Brain pericyte (primary cell): ENCODE results near the gene DRD2.
"Not testable (repeated sequence)": the region's sequence is repeated elsewhere in the genome, so short reads cannot be mapped to it uniquely, and the experiment has no call there.

ENCODE experiments used
- DNase-seq: peaks from one replicate; pipeline ENCODE4 v3.0.0-alpha.2; 2012; ENCODE audit warnings: low read depth, low spot score

Gene DRD2

DNA sequence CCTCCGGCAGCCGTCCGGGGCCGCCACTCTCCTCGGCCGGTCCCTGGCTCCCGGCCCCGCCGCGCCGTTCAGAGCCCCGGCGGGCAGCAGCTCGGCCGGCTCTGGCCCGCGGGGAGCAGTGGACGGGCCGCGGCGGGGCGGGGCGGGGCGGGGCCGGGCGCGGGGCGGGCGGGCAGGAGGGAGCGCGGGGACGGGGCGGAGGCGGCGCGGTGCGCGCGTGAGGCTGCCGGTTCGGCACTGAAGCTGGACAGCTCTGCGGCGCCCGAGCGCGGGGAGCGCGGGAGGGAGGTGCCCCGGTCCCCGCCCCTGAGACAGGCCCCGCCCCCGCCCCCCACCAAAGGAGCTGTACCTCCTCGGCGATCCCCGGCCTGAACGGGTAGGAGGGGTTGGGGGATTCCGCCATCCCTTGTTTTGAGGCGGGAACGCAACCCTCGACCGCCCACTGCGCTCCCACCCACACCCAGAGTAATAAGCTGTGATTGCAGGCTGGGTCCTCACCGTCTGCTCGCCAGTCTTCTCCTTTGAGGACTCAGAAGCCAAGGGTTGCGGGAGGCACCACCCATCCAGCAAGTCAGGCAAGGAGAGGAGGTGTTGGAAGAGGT, at the start of gene DRD2:
Gene DRD2, minus strand, starts transcription at position 239 of the 602 bp plus-strand sequence. CDS start 50,747 bp downstream, outside the sequence.
- DNase-seq: no peak

GRCh38 chr11:113523906-113524305, 48.7 kb upstream of the DRD2 start:
- not testable (repeated sequence) for DNase-seq

GRCh38 chr11:113521737-113522517, 46.7 kb upstream of the DRD2 start:
- no peak for DNase-seq

DNA sequence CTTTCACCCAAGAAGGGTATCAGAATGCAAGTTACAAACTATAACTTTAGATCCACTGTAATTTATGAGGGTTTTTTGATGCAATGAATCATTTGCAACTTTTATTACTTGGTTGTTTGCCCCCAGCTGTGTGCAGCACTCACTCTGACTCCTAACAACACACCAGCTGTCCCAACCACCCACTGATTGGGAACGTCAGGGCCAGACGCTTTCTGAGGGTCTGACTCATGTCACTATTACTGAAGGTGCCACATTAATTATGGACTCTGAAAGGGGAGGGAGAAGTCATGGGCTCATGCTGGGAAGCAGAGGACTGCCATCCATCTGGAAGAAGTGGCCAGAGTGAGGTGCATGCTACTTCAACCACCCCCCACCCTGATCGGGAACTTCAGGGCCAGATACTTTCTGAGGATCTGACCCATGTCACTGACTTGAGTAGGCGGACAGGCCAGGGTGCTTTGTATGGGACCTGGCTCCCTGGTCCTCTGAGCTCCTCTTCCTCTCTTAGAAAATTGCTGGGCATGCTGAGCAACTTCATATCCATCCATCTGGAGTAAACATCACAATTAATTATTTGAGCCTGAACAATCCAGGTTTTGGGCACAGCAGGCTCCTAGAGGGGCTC, 44.9 kb upstream of the DRD2 start:
- no peak for DNase-seq

GRCh38 chr11:113518716-113519495, 43.7 kb upstream of the DRD2 start:
- no peak for DNase-seq

DNA sequence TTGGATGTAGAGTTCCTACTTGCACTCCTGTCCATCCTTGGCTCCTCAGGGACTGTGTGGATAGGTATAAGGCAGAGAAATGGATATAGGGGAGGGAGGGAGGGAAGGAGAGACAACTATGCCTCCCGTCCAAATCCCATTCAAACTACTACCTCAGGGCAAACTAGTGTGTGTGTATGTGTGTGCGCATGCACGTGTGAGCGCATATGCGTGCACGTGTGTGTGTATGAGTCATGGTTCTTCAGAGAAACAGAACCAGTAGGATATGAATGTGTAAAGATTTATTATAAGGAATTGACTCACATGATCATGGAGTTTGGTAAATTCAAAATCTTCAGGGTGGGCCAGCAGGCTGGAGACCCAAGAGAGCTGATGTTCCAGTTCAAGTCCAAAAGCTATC, 42.2 kb upstream of the DRD2 start:
- DNase-seq: no peak

DNA sequence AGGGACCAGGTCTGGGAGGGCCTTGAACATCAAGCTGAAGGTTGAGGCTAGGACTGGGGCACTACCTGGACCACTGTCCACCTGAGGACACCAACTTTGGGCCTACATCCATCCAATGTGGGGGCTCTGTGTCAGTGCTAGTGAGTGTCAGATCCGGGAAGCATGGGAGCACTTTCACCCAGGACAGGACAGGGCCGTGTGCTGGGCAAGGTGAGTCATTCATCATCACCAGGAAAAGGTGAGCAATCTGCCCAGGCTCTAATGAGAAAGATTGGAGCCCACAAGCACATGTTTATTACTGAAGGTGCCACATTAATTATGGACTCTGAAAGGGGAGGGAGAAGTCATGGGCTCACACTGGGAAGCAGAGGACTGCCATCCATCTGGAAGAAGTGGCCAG, 39.7 kb upstream of the DRD2 start:
- DNase-seq: no peak

- DNase-seq: no peak
These were observed 32.1 kb upstream of the DRD2 start for GRCh38 chr11:113507341-113507740.

- DNase-seq: no peak
These were observed 31.7 kb upstream of the DRD2 start for GRCh38 chr11:113506893-113507292.

- no peak for DNase-seq
These were observed 31.3 kb upstream of the DRD2 start for GRCh38 chr11:113506461-113506860.

DNA sequence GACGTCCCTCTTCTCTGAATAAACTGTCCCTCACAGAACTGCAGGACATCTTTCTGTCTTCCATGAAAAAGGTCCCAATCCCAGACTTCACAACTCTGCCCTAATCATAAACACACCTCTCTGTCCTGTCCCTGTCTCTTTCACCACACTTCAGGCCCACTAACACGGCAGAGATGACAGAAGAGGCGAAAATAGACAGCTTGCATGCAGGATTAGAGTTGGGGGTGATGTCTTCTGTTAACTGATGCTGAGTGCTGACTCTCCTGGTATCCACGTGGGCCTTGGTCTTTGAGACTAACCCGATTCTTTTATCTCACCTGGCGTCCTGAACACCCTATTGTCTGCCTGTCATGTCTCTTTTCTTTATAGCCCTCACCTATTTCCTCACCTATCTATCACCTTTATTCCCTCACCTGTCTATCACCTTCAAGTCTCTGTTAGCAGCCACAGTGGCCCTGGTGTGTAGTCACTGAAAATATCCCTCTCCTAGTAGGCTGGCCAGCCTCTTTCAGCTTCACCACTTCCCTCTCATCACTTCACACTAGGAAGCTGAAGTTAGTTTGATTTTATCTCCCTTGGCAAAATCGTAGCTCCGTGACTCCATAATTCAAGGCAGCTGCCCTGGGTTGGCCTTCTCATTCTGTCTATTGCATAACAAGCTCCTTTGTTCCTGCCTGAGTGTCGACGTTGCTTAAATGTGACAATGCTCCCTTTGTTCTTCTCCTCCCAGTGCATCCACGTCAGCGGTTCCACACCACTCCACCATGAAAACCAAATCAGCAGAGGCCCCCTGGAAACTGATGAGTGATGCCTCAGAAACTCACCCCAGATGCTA, 30.6 kb upstream of the DRD2 start:
- no peak for DNase-seq

DNA sequence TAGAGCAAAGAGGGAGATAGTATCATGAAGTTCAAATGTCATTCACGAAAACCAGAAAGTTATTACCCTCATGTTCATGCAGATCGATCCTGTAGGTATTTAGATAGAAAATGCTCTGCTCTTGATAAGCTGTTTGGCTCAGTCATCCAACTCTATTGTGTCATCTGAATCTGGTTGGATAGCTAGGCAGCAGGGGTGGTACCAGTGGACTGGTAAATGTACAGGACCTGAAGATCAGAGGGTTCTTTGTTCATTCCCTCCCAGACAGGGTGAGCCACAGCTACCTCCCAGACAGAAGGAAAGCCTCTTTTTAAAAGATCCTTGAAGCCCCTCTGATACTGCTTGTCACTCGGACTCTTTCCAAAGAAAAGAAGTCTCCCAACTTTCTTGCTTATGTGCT, 29.8 kb upstream of the DRD2 start:
- no peak for DNase-seq

DNA sequence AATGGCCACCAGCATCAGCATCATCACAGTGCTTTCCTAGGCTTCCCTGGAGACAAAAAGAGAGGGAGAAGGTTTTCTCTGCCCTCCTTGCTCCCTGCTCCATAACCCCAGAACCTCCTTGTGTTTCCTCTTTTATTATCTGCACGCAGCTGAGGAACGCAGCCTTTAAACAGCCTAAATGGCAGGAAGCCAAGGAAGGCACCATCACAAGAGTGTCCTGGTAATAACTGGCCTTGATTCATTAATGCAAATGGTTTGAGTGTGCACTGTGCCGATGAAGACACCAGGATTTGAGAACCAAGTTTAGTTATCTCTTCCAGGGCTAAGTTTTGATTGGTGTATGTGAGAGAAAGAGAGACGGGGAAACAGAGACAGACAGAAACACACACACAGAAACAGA, 29.4 kb upstream of the DRD2 start:
- DNase-seq: no peak

- DNase-seq: no peak
These were observed 28.9 kb upstream of the DRD2 start for GRCh38 chr11:113504071-113504470.

DNA sequence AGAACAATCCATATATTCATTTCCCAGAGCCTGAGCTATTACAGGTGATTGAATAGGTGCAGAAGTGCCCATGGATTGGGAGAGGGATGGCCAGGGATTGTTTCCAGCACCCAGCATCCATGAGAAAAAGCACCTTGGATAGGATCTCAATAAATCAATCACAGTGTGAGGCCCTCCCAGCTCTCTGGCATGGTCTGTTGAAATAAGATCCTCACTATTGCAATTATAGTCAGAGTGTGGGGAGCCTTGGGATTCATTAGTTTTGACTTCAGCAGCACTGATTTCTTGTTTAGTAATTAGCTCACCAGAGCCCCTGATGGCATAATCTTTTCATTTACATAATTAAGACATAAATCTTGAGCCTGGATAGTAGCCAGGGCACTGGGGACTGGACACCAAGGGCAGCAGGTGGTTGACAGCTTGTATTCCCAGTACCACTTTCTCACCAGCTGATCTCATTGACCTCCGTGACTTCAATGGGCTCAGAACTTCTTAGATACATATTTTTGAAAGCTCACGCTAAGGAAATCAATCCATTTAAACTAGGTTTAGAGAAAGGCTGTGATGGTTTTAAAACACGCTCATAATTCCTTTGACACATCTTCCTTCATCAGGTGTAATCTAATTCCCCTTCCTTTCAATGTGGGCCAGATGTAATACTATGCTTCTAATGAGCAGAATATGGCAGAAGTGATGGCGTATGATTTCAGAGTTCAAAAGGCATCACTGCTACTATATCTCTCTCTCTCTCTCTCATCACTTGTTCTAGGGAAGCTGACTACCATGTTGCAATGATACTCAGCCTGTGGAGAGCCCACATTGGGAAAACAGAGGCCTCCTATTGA, 22.1 kb upstream of the DRD2 start:
- DNase-seq: no peak

DNA sequence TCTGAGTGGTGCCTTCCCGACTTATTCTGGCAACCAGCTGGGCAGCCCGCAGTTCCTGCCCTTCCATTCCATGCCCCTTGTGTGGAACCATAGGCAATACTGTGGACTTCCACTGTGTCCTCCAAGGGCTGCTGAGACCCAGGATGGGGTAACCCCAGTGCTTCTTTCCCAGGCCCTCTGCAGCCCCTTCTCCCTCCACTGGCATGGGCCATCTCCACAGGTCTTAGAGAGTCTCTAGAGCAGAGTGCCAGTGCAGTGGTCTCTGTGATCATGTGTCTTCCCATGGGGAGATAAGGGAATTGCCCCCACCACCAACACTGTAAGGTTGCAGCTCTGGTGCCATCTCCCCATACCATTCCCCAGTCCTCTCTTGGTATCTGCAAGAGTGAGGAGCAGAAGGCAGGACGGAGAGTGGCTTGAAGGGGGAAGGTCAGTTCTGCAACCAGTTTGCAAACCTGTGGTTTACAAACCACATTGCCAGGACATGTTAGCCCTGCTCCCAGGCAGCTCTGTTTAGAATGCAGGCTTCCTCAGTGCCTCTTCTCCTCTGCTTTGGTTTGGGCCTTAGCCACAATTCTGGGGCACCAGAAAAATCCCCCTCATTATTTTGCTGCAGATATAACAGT, 20.9 kb upstream of the DRD2 start:
- no peak for DNase-seq

GRCh38 chr11:113494021-113494420, 18.8 kb upstream of the DRD2 start:
- no peak for DNase-seq

DNA sequence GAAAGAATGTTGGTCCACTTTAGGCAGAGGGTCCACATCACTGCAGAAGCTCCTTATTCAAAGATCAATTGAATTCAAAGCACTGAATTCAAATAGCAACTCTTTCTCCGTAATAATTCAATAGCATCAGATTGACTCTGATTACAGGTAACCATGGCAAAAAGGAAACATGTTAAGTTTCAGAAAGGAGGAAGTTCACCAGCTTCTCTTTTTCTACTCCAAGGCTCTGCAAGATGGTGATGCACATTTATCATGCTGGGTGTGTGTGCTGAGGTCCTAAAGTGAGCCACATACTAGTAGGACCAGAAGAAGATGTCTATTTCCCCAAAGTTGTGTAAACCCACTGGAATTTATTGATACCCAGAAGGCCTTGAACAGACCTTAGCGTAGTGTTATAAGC, 18.0 kb upstream of the DRD2 start:
- no peak for DNase-seq

GRCh38 chr11:113488931-113489351, 13.7 kb upstream of the DRD2 start:
- DNase-seq: no peak

GRCh38 chr11:113487622-113488021, 12.4 kb upstream of the DRD2 start:
- DNase-seq: no peak
